HS-5 (cell line): Measurements from ENCODE around the gene KRT8.

Experiments used
- DNase-seq: peaks from one replicate; pipeline ENCODE4 v3.0.0-alpha.2; 2012; ENCODE audit warnings: low read depth

Gene KRT8

GRCh38 chr12:52925717-52926595 is 21.1 kb upstream of the KRT8 start:
- no peak for DNase-seq

DNA sequence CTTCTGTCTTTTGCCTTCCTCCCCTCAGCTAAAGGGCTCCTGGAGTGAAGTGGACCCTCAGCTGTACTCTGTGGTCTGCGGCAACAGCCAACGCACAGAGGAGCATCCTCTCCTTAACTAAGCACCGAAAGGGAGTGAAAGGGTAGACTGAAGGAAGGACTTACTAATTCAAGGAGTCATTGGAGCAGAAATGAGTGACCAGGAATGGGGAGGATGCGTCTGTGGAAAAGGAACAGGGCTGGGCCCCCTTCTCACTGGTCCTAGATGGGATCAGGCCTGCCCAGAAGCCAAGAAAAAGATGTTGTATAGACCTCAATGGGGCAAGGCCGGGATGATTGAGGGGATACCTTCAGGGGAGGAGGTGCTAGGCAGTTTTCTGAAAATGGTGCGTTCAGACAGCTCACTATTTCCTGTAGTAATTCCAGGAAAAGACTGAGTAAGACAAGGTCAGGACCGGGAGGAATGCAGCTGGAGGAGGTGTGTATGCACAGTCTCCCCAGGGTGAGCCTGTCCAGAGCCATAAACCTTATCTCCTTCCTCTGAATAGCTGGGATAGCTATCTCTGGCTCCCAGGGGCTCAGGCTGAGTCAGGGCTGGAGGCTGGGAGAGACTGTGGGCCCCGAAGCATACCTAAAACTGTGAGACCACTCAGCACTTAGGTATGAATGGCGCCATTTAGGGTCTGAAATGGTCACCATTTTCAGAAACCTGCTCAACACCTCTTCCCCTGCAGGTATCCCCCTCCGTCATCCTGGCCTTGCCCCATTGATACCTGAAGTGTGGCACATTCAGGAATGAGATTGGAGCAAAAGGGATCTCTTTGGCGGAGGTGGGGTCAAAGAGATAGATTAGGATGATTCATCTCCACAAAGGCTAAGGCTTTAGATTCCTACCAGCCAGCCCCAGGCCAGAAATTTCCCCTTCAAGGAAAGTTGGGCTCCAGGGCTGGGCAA is 20.2 kb upstream of the KRT8 start:
- peak; percentile 90 for DNase-seq

GRCh38 chr12:52921488-52922165 is 16.8 kb upstream of the KRT8 start:
- DNase-seq, result no peak

GRCh38 chr12:52920937-52921336 is 16.1 kb upstream of the KRT8 start:
- no peak for DNase-seq

DNA sequence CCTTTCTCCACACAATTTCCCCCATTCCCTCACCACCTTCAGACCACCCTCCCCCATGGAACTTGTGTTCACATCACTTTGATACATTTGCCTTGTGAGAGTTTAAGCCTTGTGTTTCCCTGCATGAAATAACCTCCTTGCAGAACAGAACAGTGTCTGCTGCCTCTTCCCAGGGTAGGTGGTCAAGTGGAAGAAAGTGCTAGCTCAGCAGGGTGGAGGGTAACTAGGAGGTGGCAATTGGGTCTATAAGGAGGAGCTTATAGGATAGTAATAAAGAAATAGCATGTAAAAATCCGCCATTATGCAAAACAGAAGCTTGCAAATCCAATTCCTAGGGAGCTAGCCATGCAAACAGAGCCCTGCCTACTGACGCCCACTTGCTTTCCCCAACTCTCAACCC is 13.9 kb upstream of the KRT8 start:
- no peak for DNase-seq

DNA sequence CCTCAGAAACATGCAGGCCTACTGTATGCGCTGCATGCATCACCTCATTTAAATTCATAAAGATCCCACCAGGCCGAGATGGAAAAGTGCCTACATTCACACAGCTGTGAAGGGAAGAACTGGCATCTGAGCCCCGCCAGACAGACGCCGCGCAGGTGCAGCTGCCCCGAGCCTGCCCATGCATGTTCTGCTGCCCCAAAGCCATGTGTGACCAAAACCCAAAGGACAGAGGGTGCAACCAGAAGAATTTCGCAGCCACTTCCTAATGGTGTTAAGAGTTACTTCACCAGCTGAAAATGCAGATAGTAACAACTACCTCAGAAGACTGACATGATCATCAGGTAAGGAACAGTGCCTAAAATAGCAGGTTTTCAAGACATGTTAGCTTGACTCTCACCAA is 13.5 kb upstream of the KRT8 start:
- DNase-seq, result no peak

GRCh38 chr12:52917800-52918199 is 12.9 kb upstream of the KRT8 start:
- DNase-seq, result no peak

- no peak for DNase-seq
Measured at GRCh38 chr12:52916216-52916615, 11.3 kb upstream of the KRT8 start.

- DNase-seq, result no peak
Measured at GRCh38 chr12:52915637-52916036, 10.8 kb upstream of the KRT8 start.

DNA sequence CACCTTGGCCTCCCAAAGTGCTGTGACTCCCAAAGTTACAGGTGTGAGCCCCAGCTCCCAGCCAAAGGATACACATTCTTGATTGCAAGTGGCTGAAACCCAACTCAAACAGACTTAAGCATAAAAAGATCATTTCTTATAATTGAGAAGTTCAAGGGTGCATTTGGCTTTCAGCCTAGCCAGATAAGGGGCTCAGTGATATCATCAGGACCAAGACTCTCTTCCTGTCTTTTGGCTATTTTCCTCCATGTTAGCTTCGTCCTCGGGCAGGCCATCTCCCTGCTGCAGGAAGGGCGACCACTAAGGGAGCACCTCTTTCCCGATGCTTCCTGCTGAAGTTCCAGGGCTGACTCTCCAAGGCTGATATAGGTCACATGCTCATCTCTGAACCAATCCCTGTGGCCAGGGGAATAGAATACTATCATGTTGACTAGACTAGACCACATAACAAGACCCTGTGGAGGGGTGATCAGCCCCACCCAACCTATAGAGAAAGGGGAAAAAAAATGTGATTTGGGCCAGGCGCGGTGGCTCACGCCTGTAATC is 9.8 kb upstream of the KRT8 start:
- DNase-seq, result no peak

GRCh38 chr12:52913431-52913821 is 8.6 kb upstream of the KRT8 start:
- no peak for DNase-seq

GRCh38 chr12:52912711-52913430 is 8.0 kb upstream of the KRT8 start:
- DNase-seq, result no peak

DNA sequence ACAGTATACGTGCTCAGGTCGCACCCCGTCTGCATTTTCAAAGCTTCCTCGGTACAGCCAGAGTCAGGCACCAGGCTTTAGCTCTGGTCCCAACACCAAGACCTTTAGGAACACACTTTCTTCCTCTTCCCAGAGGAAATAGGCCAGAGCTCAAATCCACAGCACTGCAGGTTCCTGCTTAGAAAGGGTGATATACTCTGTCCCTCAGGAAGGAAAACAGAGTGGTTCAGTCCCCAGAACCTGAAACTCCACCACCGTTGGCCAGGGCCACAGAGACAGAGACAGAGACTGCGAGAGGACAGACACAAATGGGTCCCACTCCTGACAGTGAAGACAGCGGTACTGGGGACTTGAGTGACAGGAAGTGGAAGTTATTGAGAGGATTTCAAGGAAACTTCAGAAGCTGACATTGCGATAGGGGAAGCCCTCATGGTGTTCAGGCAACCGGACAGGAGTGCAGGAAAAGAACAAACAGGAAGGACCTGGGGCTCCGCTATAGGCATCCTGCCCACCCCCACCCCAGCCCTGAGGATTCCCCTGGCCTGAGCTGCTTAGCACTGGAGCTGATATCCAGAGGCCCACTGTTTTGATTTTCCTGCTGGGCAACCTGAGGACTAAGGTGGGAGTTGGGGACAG is 5.5 kb upstream of the KRT8 start:
- DNase-seq, result no peak

- no peak for DNase-seq
Measured at GRCh38 chr12:52909796-52910195, 4.9 kb upstream of the KRT8 start.

- no peak for DNase-seq
Measured at GRCh38 chr12:52909331-52909730, 4.5 kb upstream of the KRT8 start.

- DNase-seq, result no peak
Measured at GRCh38 chr12:52907092-52907810, 2.4 kb upstream of the KRT8 start.

GRCh38 chr12:52906191-52906601 is 1.3 kb upstream of the KRT8 start:
- no peak for DNase-seq

DNA sequence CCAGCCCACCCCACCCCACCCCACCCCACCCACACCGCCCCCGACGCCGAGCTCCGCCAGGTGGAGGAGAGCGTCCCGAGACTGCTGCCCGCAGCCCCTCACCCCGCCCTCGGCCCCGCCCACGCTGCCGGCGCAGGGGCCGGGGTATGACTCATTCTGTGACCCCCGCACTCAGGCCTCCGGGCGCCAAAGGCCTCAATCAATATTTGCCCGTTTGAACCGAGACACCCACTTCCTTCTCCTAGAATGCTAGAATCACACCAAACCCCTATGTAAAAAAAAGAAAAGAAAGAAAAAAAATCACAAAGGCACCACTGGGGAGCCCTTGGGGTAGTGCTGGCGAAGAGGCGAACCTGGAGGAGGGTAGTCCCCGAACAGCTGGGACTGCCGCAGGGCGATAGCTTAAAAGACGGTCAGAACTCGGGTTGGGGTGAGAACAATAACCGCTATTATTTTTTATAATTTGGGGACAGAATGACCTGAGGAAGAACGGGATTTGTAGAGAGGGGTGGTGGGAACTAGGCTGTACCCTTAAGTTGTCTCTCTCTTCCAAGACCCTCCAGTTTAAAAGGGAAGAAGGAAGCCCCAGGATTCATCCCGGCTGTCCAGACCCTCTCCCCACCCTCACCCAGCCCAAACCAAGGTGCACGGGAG is 894 bp downstream of the KRT8 start:
- no peak for DNase-seq

DNA sequence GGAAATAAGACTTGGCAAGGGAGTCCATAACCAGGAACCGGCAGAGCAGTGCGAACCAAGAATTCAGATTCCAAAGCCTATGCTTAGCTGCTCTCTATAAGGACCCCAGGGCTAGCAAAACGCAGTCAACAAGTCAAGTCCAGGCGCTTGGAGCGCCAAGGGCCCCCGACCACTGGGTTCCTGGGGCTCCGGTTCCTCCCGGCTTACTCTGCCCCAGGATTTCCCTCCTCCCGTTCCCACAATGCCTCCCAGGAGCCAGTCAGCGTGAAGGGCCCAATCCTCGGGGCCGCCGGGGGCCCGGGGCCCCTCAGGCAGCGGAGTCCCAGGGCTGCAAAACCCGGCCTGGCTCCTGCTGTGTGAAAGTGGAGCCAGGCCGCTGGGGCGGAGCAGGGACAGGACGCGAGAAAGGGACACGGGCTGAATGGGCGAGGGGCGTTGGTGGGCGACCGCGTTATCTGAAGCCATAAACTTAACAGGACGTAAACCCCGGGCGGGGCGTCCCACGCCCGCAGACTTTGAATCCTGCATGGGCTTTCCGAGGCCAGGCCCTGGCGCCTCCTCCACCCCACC is 1.5 kb downstream of the KRT8 start:
- no peak for DNase-seq
